Prostate gland (tissue), 2 donors: ENCODE data around the gene COL5A1.

Experiments
- CTCF ChIP-seq, 4 experiments: fragments of 200-600 bp in 2 of 4; fragments of 450-650 bp in 2 of 4; sonication (generic) in 2 of 4; IDR thresholded peaks; 1 replicate in 3 of 4; 2 replicates in 1 of 4; pipeline ENCODE4 v1.5.1; 2016 to 2019; ENCODE audit warnings: antibody characterized with exemption in 4 of 4, mild to moderate bottlenecking in 2 of 4, moderate library complexity in 2 of 4
- POLR2A ChIP-seq: fragments of 450-650 bp; IDR thresholded peaks from one replicate; pipeline ENCODE4 v1.6.1; 2016; ENCODE audit warnings: antibody characterized with exemption, mild to moderate bottlenecking
- POLR2AphosphoS5 ChIP-seq: sonication (generic); formaldehyde crosslinking; IDR thresholded peaks from one replicate; pipeline ENCODE4 v1.6.1; 2017; ENCODE audit warnings: antibody characterized with exemption

- TF ChIP-seq CTCF (IDR thresholded peaks at IDR 0.05) = no peak
- TF ChIP-seq POLR2A = no peak
- TF ChIP-seq POLR2AphosphoS5 = peak; percentile 33
These were observed 28.5 kb downstream of the COL5A1 start for GRCh38 chr9:134670042-134670525.
